BLaER1 treated with 17β-estradiol and CSF1 and Interleukin-3, amounts not matched to agents 10 nM and 100 nM (cell line): ENCODE results near the gene SLC20A1.
A peak's percentile ranks its signal among the peaks of the same experiment; 100 is the strongest.
"Not testable (repeated sequence)": the region's sequence is repeated elsewhere in the genome, so short reads cannot be mapped to it uniquely, and the experiment has no call there.

Experiments
- H3K27ac ChIP-seq, 11 experiments: shearing (Covaris generic); formaldehyde crosslinking; 2 replicates each; pipeline ENCODE4 v1.8.1; 2022
- H3K27me3 ChIP-seq, 11 experiments: shearing (Covaris generic); formaldehyde crosslinking; 2 replicates each; pipeline ENCODE4 v1.8.1; 2022
- H3K36me3 ChIP-seq, 11 experiments: shearing (Covaris generic); formaldehyde crosslinking; 2 replicates each; pipeline ENCODE4 v1.8.1; 2022
- H3K4me1 ChIP-seq, 10 experiments: shearing (Covaris generic); formaldehyde crosslinking; 2 replicates each; pipeline ENCODE4 v1.8.1; 2022
- H3K4me2 ChIP-seq, 11 experiments: shearing (Covaris generic); formaldehyde crosslinking; 2 replicates each; pipeline ENCODE4 v1.8.1; 2022
- H3K4me3 ChIP-seq, 10 experiments: shearing (Covaris generic); formaldehyde crosslinking; 2 replicates each; pipeline ENCODE4 v1.8.1; 2022
- H3K9ac ChIP-seq, 11 experiments: shearing (Covaris generic); formaldehyde crosslinking; 2 replicates each; pipeline ENCODE4 v1.8.1; 2022
- H3K9me3 ChIP-seq, 11 experiments: shearing (Covaris generic); formaldehyde crosslinking; replicated peaks in 1 of 11; 2 replicates each; pipeline ENCODE4 v1.8.1; 2022
- H4K20me1 ChIP-seq, 11 experiments: shearing (Covaris generic); formaldehyde crosslinking; 2 replicates each; pipeline ENCODE4 v1.8.1; 2022
- Cebpa-rat ChIP-seq, 11 experiments: shearing (Covaris generic); IDR thresholded peaks; 2 replicates each; pipeline ENCODE4 v1.8.1; 2022

SLC20A1 gene

DNA sequence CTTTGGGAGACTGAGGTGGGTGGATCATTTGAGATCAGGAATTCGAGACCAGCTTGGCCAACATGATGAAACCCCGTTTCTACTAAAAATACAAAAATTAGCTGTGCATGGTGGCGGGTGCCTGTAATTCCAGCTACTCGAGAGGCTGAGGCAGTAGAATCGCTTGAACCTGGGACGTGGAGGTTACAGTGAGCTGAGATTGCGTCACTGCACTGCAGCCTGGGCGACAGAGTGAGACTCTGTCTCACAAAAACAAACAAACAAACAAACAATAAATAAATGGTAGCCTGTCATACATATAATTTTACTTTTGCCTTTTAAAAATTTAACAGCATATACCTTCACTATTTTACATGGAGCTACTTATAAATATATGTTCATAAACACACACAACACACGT, 61.2 kb downstream of the SLC20A1 start:
- TF ChIP-seq Cebpa-rat (IDR thresholded peaks at IDR 0.05) = peak in 2 of 11 experiments; percentile 40 to 55; a peak in 3 of 22 replicates
- H4K20me1 ChIP-seq, H3K9me3 ChIP-seq, H3K36me3 ChIP-seq, H3K27me3 ChIP-seq, H3K4me3 ChIP-seq: not testable (repeated sequence)
- Histone ChIP-seq H3K4me2 (peak overlapping the region; percentile 74 to 93 (median 80)), H3K4me1 (peaks cover 49 to 98% (median 59%) of the 10 kb centered on the region in 10 experiments), H3K27ac (peak overlapping the region in 9 of 11 experiments; percentile 24 to 96 (median 85); a peak in 15 of 22 replicates), H3K9ac (peak overlapping the region in 2 of 11 experiments; percentile 21 to 33; a peak in 1 of 22 replicates)

DNA sequence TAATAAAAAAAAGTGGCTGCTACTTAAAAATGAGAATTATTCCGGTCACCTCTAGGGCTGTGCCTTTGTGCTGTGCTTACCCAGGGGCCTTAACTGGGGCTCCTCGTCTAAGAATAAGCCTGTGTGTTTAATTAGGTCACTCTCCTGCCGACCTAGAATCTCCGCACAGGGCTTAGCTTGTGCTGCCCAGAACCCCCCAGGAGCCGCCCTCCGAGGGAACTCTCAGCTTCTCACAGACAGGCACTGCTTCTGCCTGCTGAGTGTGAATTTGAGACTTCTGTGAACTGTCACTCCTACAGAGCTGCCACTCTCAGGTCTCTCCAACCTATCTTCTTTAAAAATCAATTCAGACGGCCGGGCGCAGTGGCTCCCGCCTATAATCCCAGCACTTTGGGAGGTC, 63.2 kb downstream of the SLC20A1 start:
- Histone ChIP-seq H3K4me1 (peaks cover 66 to 98% (median 76%) of the 10 kb centered on the region in 10 experiments), H3K36me3 (no peaks in the 10 kb centered on the region), H3K9ac (peak overlapping the region; percentile 24 to 89 (median 62); a peak in 19 of 22 replicates), H4K20me1 (no peaks in the 10 kb centered on the region), H3K4me2 (peak overlapping the region; percentile 74 to 93 (median 80); a peak in 21 of 22 replicates), H3K27me3 (no peaks in the 10 kb centered on the region), H3K4me3 (peak overlapping the region in 3 of 10 experiments; percentile 18 to 44 (median 20); a peak in 4 of 20 replicates), H3K27ac (peak overlapping the region; percentile 28 to 96 (median 74); a peak in 21 of 22 replicates), H3K9me3 (no peaks in the 10 kb centered on the region)
- TF ChIP-seq Cebpa-rat (IDR thresholded peaks at IDR 0.05) = no peak

DNA sequence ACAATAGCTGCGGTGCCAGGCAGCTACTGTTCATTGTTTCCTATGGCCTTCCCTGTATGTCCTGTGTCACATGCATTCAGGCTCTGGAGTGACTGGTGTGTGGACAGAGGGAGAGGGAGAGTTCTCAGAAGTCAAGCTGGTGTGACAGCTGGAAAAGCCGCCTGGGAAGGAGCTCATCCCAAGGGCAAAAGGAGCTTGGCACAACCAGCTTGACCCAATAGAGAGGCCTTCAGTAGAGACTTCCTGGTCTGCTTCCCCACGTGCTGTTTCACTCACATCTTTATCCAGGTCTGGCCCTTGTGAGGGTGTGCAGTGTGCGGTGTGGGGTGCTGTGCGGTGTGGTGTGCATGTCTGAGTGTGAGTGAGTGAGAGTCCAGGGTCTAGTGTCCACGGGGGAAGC, 64.0 kb downstream of the SLC20A1 start:
- Histone ChIP-seq H3K4me1 (peaks cover 66 to 91% (median 77%) of the 10 kb centered on the region in 10 experiments), H3K36me3 (no peaks in the 10 kb centered on the region), H3K4me3 (no peak overlapping the region), H3K4me2 (peak overlapping the region; percentile 74 to 93 (median 80); a peak in 18 of 22 replicates), H4K20me1 (no peaks in the 10 kb centered on the region), H3K9me3 (no peaks in the 10 kb centered on the region), H3K27me3 (no peaks in the 10 kb centered on the region), H3K9ac (peak overlapping the region in 2 of 11 experiments; percentile 86 to 89; a peak in 2 of 22 replicates), H3K27ac (peak overlapping the region in 7 of 11 experiments; percentile 66 to 96 (median 89); a peak in 13 of 22 replicates)
- TF ChIP-seq Cebpa-rat (IDR thresholded peaks at IDR 0.05) = no peak

DNA sequence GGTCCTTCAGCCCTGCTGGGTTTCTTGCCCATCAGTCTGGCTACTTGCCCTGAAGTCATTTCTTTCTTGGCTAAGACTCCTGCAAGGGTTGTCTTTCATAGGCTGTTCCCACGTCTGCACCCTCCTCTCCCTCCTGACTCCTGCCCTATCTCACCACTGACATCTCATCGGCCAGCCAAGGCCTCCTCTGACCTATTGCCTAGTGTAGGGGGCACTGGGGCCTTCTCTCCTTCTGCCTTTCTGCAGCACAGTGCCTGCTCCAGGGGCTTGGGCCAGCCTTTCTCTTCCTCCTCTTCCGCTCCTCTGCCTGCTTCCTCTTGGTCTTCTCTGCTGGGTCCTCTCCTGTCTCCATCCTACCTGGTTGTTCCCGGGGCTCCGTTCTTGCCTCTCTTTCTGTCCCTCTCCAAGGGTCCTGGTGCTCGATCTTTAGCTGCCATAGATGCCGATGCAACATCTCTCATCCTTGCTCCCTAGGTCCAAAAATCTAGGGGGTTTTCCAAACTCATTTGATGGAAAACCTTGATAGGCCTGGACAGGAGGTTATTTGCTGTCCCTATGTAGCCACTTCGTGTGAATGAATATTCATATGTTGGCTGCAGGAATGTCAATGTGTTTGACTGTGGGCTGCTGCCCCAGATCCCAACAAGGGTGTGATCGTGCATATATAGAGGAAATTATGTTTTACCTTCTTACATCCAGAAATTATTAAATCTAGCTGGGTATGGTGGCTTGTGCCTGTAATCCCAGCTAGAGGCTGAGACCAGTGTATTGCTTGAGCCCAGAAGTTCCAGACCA, 65.4 kb downstream of the SLC20A1 start:
- Histone ChIP-seq H3K36me3 (no peaks in the 10 kb centered on the region), H3K4me1 (peaks cover 57 to 76% (median 63%) of the 10 kb centered on the region in 10 experiments), H3K9ac (no peak overlapping the region), H4K20me1 (no peaks in the 10 kb centered on the region), H3K9me3 (no peaks in the 10 kb centered on the region), H3K27me3 (no peaks in the 10 kb centered on the region), H3K4me3 (no peak overlapping the region), H3K27ac (peak overlapping the region in 1 of 11 experiments; percentile 13; a peak in 1 of 22 replicates), H3K4me2 (peak overlapping the region in 4 of 11 experiments; percentile 29 to 93 (median 90); a peak in 8 of 22 replicates)
- TF ChIP-seq Cebpa-rat (IDR thresholded peaks at IDR 0.05) = no peak

DNA sequence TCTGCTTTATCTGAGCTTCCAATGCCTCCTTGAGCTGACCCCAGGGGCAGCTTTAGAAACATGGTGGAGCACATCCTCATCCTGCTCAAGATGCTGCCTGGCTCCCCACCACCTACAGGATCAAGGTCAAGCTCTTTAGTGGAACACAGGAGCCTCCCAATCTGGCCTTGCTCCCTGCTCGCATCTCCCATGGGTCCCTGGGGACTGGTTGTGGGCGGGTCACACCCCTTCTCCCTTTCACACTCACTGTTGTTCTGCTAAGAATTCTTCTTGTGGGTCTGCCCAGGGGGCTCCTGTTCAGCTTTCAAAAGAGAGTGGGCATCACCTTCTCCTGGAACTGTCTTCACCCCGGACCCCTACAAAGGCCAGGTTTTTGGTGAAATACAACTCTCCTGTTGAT, 66.7 kb downstream of the SLC20A1 start:
- H3K4me2 ChIP-seq = peak overlapping the region; percentile 42 to 92 (median 63)
- H3K4me1 ChIP-seq = peaks cover 43 to 63% (median 50%) of the 10 kb centered on the region in 10 experiments
- no peaks in the 10 kb centered on the region for H4K20me1 ChIP-seq
- H3K4me3 ChIP-seq = no peak overlapping the region
- TF ChIP-seq Cebpa-rat (IDR thresholded peaks at IDR 0.05) = no peak
- peaks cover 0 to 5% (median 0%) of the 10 kb centered on the region in 11 experiments; a peak in 6 of 22 replicates for H3K9me3 ChIP-seq
- no peaks in the 10 kb centered on the region for H3K27me3 ChIP-seq
- no peak overlapping the region; a peak in 1 of 22 replicates for H3K9ac ChIP-seq
- no peaks in the 10 kb centered on the region for H3K36me3 ChIP-seq
- H3K27ac ChIP-seq = peak overlapping the region in 4 of 11 experiments; percentile 12 to 53 (median 28); a peak in 5 of 22 replicates

DNA sequence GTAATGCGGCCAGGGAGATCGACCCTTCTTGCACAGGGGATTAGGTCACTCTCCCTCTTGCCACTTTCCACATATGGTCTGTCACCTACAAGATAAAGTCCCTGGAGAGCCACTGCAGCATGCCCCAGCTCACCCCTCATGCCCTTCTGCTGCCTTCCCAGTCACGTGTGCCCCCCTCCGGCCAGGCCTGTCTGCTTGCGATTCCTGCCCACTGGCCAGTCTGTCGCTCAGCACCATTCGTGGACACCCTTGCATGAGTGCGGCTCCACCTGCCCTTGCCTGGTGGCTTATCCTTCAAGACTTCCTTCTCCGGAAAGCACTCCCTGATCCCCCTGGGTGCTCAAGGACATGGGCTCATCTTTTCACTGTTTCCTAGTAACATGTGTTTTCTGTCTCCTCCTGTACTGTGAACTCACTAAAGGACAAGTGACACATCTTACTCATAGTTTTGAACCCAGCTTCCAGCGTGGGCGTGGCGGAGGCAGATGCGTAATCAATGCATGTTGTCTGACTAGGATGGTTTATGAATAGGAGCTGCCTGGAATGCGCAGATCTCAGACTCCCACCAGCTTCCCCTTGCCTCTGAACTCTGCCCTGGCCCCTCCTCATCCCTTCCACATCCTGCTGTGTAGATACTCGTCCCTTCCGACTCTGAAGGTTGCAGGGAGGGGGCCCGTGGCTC, 67.3 kb downstream of the SLC20A1 start:
- Histone ChIP-seq H3K9me3 (peaks cover 0 to 11% (median 3%) of the 10 kb centered on the region in 11 experiments; a peak in 8 of 22 replicates), H3K27ac (peak overlapping the region in 3 of 11 experiments; percentile 26 to 53 (median 30); a peak in 4 of 22 replicates), H3K27me3 (no peaks in the 10 kb centered on the region), H3K36me3 (no peaks in the 10 kb centered on the region), H3K4me3 (no peak overlapping the region), H3K4me1 (peaks cover 38 to 57% (median 44%) of the 10 kb centered on the region in 10 experiments), H3K9ac (peak overlapping the region in 2 of 11 experiments; percentile 7 to 10; a peak in 3 of 22 replicates), H3K4me2 (peak overlapping the region; percentile 42 to 92 (median 63)), H4K20me1 (no peaks in the 10 kb centered on the region)
- no peak for TF ChIP-seq Cebpa-rat (IDR thresholded peaks at IDR 0.05)
